PC-3 (cell line): ENCODE measurements around the gene TMEM186. TPM values are rescaled to one million over a fixed set of nuclear protein-coding genes. Genes with fewer than 3 reads are reported as not detected.

Experiments used
- ATAC-seq: fragments of 200-7000 bp; cut with Tn5 transposase; 2 replicates; pipeline ENCODE4 v1.9.1; 2020; ENCODE audit warnings: mild to moderate bottlenecking, moderate library complexity
- BruUV-seq: library from RNA; stranded (reverse); fragments of 400-500 nt; replicated peaks from 2 replicates; lab custom pipeline; 2021; lab: Mats Ljungman, UMichigan
- CTCF ChIA-PET: fragments of 300-600 bp; sonication (Branson Sonifier 250); formaldehyde crosslinking; loops from one replicate; lab custom pipeline; 2022; ENCODE audit warnings: antibody characterized with exemption; lab: Charles Lee
- POLR2A ChIA-PET: fragments of 300-600 bp; sonication (Branson Sonifier 250); formaldehyde crosslinking; loops from one replicate; lab custom pipeline; 2022; ENCODE audit warnings: antibody characterized with exemption; ENCODE audit not compliant: unreplicated experiment; lab: Charles Lee
- DNase-seq: peaks from one replicate; pipeline ENCODE4 v3.0.0-alpha.2; 2015
- H2AFZ ChIP-seq: fragments of 300-600 bp; sonication (generic); 2 replicates; pipeline ENCODE4 v1.6.0; 2016; ENCODE audit warnings: antibody characterized with exemption, low read length
- H3F3A ChIP-seq: fragments of 300-600 bp; sonication (generic); one replicate; pipeline ENCODE4 v1.6.0; 2017; ENCODE audit warnings: antibody characterized with exemption, low read length, control low read depth, mild to moderate bottlenecking; ENCODE audit not compliant: unreplicated experiment
- H3K27ac ChIP-seq: fragments of 300-600 bp; sonication (generic); 2 replicates; pipeline ENCODE4 v1.5.1; 2016; ENCODE audit warnings: mild to moderate bottlenecking, low read length
- H3K27me3 ChIP-seq: fragments of 300-600 bp; sonication (generic); 2 replicates; pipeline ENCODE4 v1.6.1; 2016; ENCODE audit warnings: low read length, mixed read lengths
- H3K36me3 ChIP-seq: fragments of 300-600 bp; sonication (generic); 2 replicates; pipeline ENCODE4 v1.6.1; 2016; ENCODE audit warnings: low read depth, mixed run types, low read length, mixed read lengths
- H3K4me1 ChIP-seq: fragments of 300-600 bp; sonication (generic); 2 replicates; pipeline ENCODE4 v1.5.1; 2016; ENCODE audit warnings: low read length; ENCODE audit not compliant: insufficient read depth
- H3K4me2 ChIP-seq: fragments of 300-600 bp; sonication (generic); 2 replicates; pipeline ENCODE4 v1.6.0; 2016; ENCODE audit warnings: low read length
- H3K4me3 ChIP-seq: fragments of 300-600 bp; sonication (generic); 2 replicates; pipeline ENCODE4 v1.5.1; 2016; ENCODE audit warnings: mild to moderate bottlenecking, low read length, mixed read lengths
- H3K79me2 ChIP-seq: fragments of 300-600 bp; sonication (generic); 2 replicates; pipeline ENCODE4 v1.6.1; 2017; ENCODE audit warnings: low read length, mixed read lengths
- H3K9ac ChIP-seq: fragments of 300-600 bp; sonication (generic); 2 replicates; pipeline ENCODE4 v1.6.0; 2016; ENCODE audit warnings: mild to moderate bottlenecking, low read length
- H3K9me2 ChIP-seq: fragments of 300-600 bp; sonication (generic); replicated peaks from 2 replicates; pipeline ENCODE4 v1.6.1; 2016; ENCODE audit warnings: mixed run types, low read length, mixed read lengths
- H3K9me3 ChIP-seq: fragments of 300-600 bp; sonication (generic); 2 replicates; pipeline ENCODE4 v1.6.1; 2016; ENCODE audit warnings: low read length, mixed read lengths
- H4K20me1 ChIP-seq: fragments of 300-600 bp; sonication (generic); 2 replicates; pipeline ENCODE4 v1.6.1; 2016; ENCODE audit warnings: low read length, mixed read lengths
- CTCF ChIP-seq: fragments of 300-600 bp; sonication (generic); conservative IDR thresholded peaks from 2 replicates; pipeline ENCODE4 v1.5.1; 2017; ENCODE audit warnings: antibody characterized with exemption, low read depth, mild to moderate bottlenecking, low read length
- EZH2 ChIP-seq: fragments of 300-600 bp; sonication (generic); IDR thresholded peaks from one replicate; pipeline ENCODE4 v1.6.1; 2017; ENCODE audit warnings: antibody characterized with exemption, mild to moderate bottlenecking, low read length; ENCODE audit not compliant: unreplicated experiment
- EZH2phosphoT487 ChIP-seq: fragments of 300-600 bp; sonication (generic); IDR thresholded peaks from 2 replicates; pipeline ENCODE4 v1.6.1; 2018; ENCODE audit warnings: mild to moderate bottlenecking, antibody characterized with exemption, low read length, borderline replicate concordance
- intact Hi-C: fragments of 100-400 bp; cut with micrococcal nuclease; formaldehyde crosslinking; loops from 2 replicates; pipeline ENCODE4 v1.9.0; 2023
- total RNA-seq: library from RNA; depleted of rRNA; stranded (reverse); fragments of >200 nt; gene quantifications from 2 replicates; pipeline ENCODE4 v1.2.3, GENCODE V29; 2014

The TMEM186 gene
- total RNA-seq, 1 experiment from 2014 or later: 7.4 TPM

- H3F3A ChIP-seq: no peaks in the 10 kb centered on the region
- no peaks in the 10 kb centered on the region for H3K27me3 ChIP-seq
- peaks cover 24% of the 10 kb centered on the region for H3K36me3 ChIP-seq
- H2AFZ ChIP-seq: no peak overlapping the region
- no peaks in the 10 kb centered on the region for H3K9me2 ChIP-seq
- no peak overlapping the region for H3K4me2 ChIP-seq
- ChIA-PET POLR2A (no interaction called here), CTCF (no interaction called here)
- BruUV-seq: no TSS peak
- peaks cover 16% of the 10 kb centered on the region for H3K4me1 ChIP-seq
- no peak for ATAC-seq
- no peak overlapping the region for H3K27ac ChIP-seq
- no peak overlapping the region for H3K9ac ChIP-seq
- no peak for TF ChIP-seq CTCF
- TF ChIP-seq EZH2: no peak
- no peak for TF ChIP-seq EZH2phosphoT487
- peaks cover 64% of the 10 kb centered on the region for H3K79me2 ChIP-seq
- no peaks in the 10 kb centered on the region for H3K9me3 ChIP-seq
- intact Hi-C loops: no loop called here
- 0 out of 2 replicates have a peak, but pooled peaks cover 10% of the 10 kb centered on the region for H4K20me1 ChIP-seq
- DNase-seq: no peak
- H3K4me3 ChIP-seq: no peak overlapping the region
These were observed 4.3 kb upstream of the TMEM186 start for GRCh38 chr16:8801701-8802100.

- H3K4me1 ChIP-seq: peaks cover 24% of the 10 kb centered on the region
- no peak for ATAC-seq
- H3F3A ChIP-seq: no peaks in the 10 kb centered on the region
- no peak overlapping the region for H2AFZ ChIP-seq
- peaks cover 8% of the 10 kb centered on the region; the same call in 1 of the 2 replicates for H3K36me3 ChIP-seq
- CTCF ChIA-PET: no interaction called here
- peak overlapping the region; percentile 98 for H3K9ac ChIP-seq
- peak overlapping the region; percentile 98 for H3K4me3 ChIP-seq
- H3K9me3 ChIP-seq: no peaks in the 10 kb centered on the region
- POLR2A ChIA-PET: interaction anchor here (0.6 kb wide), 1 partner anchor 21 kb away, joined by 10 read pairs; no protein-coding TSS in a partner anchor
- no peaks in the 10 kb centered on the region for H3K9me2 ChIP-seq
- DNase-seq: peak; percentile 5
- peaks cover 82% of the 10 kb centered on the region for H3K79me2 ChIP-seq
- BruUV-seq: no TSS peak
- H4K20me1 ChIP-seq: 0 out of 2 replicates have a peak, but pooled peaks cover 10% of the 10 kb centered on the region
- TF ChIP-seq EZH2: no peak
- no peak for TF ChIP-seq CTCF
- TF ChIP-seq EZH2phosphoT487: no peak
- peak overlapping the region; percentile 100 for H3K4me2 ChIP-seq
- intact Hi-C loops: loop anchor here (5.0 kb wide), 1 partner anchor 69 kb away; the partner anchor contains the start of gene CARHSP1
- H3K27me3 ChIP-seq: no peaks in the 10 kb centered on the region
- peak overlapping the region; percentile 81 for H3K27ac ChIP-seq
These were observed 1.2 kb upstream of the TMEM186 start for GRCh38 chr16:8798535-8799157.

GRCh38 chr16:8798174-8798527 lies 712 bp upstream of the TMEM186 start:
- Histone ChIP-seq H3K4me1 (peaks cover 24% of the 10 kb centered on the region), H3K27me3 (no peaks in the 10 kb centered on the region), H3K9me3 (no peaks in the 10 kb centered on the region), H3K4me3 (peak overlapping the region; percentile 98), H3K36me3 (peaks cover 8% of the 10 kb centered on the region; the same call in 1 of the 2 replicates), H3F3A (no peaks in the 10 kb centered on the region), H3K27ac (peak overlapping the region; percentile 81), H3K9ac (peak overlapping the region; percentile 98), H3K9me2 (no peaks in the 10 kb centered on the region), H4K20me1 (0 out of 2 replicates have a peak, but pooled peaks cover 10% of the 10 kb centered on the region), H2AFZ (peak overlapping the region; percentile 72), H3K4me2 (peak overlapping the region; percentile 100), H3K79me2 (peaks cover 79% of the 10 kb centered on the region)
- ChIA-PET CTCF (no interaction called here), POLR2A (interaction anchor here (0.6 kb wide), 1 partner anchor 22 kb away, joined by 10 read pairs; no protein-coding TSS in a partner anchor)
- TF ChIP-seq EZH2phosphoT487: no peak
- DNase-seq (peak; percentile 4), ATAC-seq (peak; percentile 4; the same call in 1 of the 2 replicates)
- intact Hi-C loops: loop anchor here (5.0 kb wide), 1 partner anchor 69 kb away; the partner anchor contains the start of gene CARHSP1
- BruUV-seq: TSS peak; percentile 63
